Measurements from ENCODE around the gene NECTIN3.

Gene NECTIN3

DNA sequence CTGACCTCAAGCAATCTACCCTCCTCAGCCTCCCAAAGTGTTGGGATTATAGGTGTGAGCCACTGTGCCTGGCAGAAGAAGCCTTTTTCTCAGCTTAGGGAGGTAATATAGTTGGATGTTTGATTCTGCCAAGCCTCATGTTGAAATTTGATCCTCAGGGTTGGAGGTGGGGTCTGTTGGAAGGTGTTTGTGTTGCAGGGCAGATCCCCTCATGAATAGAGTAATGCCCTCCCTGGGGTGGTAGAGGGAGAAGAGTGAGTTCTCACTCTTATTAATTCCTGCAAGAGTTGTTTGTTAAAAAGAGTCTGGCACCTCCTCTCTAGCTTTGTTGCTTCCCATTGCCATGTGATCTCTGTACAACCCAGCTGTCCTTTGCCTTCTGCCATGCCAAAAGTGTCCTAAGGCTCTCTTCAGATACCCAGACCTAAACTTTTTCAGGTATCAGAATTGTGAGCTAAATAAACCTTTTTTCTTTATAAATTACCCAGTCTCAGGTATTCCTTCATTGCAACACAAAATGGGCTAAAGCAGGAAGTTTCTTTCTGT, 16.4 kb downstream of the NECTIN3 start:
- in situ Hi-C loops (cut with HindIII; ENCODE audit: low pct_ligation_motif_present, low sequenced_read_pairs): no loop called here
- Histone ChIP-seq H3K27ac (no peak overlapping the region), H3K4me3 (ENCODE audit: low read depth, low read length) (no peak overlapping the region), H3K27me3 (replicated peaks) (no peaks in the 10 kb centered on the region), H3K36me3 (replicated peaks) (no peaks in the 10 kb centered on the region)
- TF ChIP-seq CTCF (IDR thresholded peaks at IDR 0.05; ENCODE audit: low read depth, low read length, missing control alignments): no peak
- DNase-seq: no peak

GRCh38 chr3:111096487-111097209, 25.0 kb downstream of the NECTIN3 start:
- no peak for DNase-seq
- H3K36me3 ChIP-seq (replicated peaks): no peaks in the 10 kb centered on the region

GRCh38 chr3:111103807-111104206, 32.2 kb downstream of the NECTIN3 start:
- H3K4me3 ChIP-seq (ENCODE audit: low read depth, low read length): no peak overlapping the region
- in situ Hi-C loops (cut with HindIII; ENCODE audit: low pct_ligation_motif_present, low sequenced_read_pairs): no loop called here
- H3K36me3 ChIP-seq (replicated peaks): no peaks in the 10 kb centered on the region
- no peaks in the 10 kb centered on the region for H3K27me3 ChIP-seq (replicated peaks)
- peak; percentile 25 for DNase-seq
- no peak for TF ChIP-seq CTCF (IDR thresholded peaks at IDR 0.05; ENCODE audit: low read depth, low read length, missing control alignments)
- no peak overlapping the region for H3K27ac ChIP-seq

More at GRCh38 chr3:111096487-111097209, 25.0 kb downstream of the NECTIN3 start:
- no peak for TF ChIP-seq CTCF (IDR thresholded peaks at IDR 0.05; ENCODE audit: low read depth, low read length, missing control alignments)
- no peak overlapping the region for H3K4me3 ChIP-seq (ENCODE audit: low read depth, low read length)
- in situ Hi-C loops (cut with HindIII; ENCODE audit: low pct_ligation_motif_present, low sequenced_read_pairs): no loop called here
- H3K27ac ChIP-seq: no peak overlapping the region
- no peaks in the 10 kb centered on the region for H3K27me3 ChIP-seq (replicated peaks)

GRCh38 chr3:111106993-111107661, 35.5 kb downstream of the NECTIN3 start:
- no peaks in the 10 kb centered on the region for H3K27me3 ChIP-seq (replicated peaks)
- no peak for TF ChIP-seq CTCF (IDR thresholded peaks at IDR 0.05; ENCODE audit: low read depth, low read length, missing control alignments)
- no peak overlapping the region for H3K27ac ChIP-seq
- in situ Hi-C loops (cut with HindIII; ENCODE audit: low pct_ligation_motif_present, low sequenced_read_pairs): no loop called here
- H3K4me3 ChIP-seq (ENCODE audit: low read depth, low read length): no peak overlapping the region
- H3K36me3 ChIP-seq (replicated peaks): no peaks in the 10 kb centered on the region
- no peak for DNase-seq

DNA sequence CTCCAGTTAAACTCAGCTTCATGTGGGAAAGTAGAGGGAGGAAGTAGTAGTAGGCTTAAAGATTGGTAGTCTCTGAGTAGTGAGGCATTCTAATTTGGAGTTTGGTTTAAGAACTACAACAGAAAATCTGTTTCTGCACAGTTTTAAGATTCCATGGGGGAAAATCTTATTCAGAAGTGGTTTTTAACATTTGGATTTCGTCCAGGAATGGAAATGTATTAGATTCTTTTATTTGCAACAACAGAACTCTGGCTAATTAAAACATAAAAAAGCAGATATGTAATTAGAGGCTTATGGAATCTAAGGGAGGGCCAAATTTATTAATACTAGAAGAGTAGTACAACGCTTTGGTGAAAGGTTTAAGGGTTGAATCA, 36.0 kb downstream of the NECTIN3 start:
- TF ChIP-seq CTCF (IDR thresholded peaks at IDR 0.05; ENCODE audit: low read depth, low read length, missing control alignments): no peak
- H3K27me3 ChIP-seq (replicated peaks): no peaks in the 10 kb centered on the region
- DNase-seq: no peak
- H3K4me3 ChIP-seq (ENCODE audit: low read depth, low read length): no peak overlapping the region
- in situ Hi-C loops (cut with HindIII; ENCODE audit: low pct_ligation_motif_present, low sequenced_read_pairs): no loop called here
- H3K36me3 ChIP-seq (replicated peaks): no peaks in the 10 kb centered on the region
- no peak overlapping the region for H3K27ac ChIP-seq

All from brain microvascular endothelial cell (primary cell).